Heart left ventricle (tissue), 16 donors: ENCODE results near the gene TRABD2A. TPM values are rescaled to one million over a fixed set of nuclear protein-coding genes. Genes with fewer than 3 reads are reported as not detected.
A peak's percentile ranks its signal among the peaks of the same experiment; 100 is the strongest.

ENCODE experiments used
- ATAC-seq, 4 donors: fragments of 200-7000 bp; cut with Tn5 transposase; one replicate each; pipeline ENCODE4 v1.9.1; 2020 to 2022; ENCODE audit warnings: moderate library complexity in 4 of 4, mild to moderate bottlenecking in 3 of 4, moderate number of reproducible peaks in 1 of 4
- DNase-seq, 5 donors: peaks; one replicate each; pipeline ENCODE4 v3.0.0-alpha.2; 2020
- H3K27ac ChIP-seq, 12 donors: fragments of 200-600 bp; sonication (generic) in 4 of 12; one replicate each; pipeline versions ENCODE4 v1.5.0 to v1.8.0; 2016 to 2022; ENCODE audit warnings: mild to moderate bottlenecking in 2 of 12
- H3K27me3 ChIP-seq, 9 donors: fragments of 200-600 bp; sonication (generic) in 2 of 9; one replicate each; pipeline versions ENCODE4 v1.5.1 to v1.8.0; 2016 to 2022; ENCODE audit warnings: mild to moderate bottlenecking in 3 of 9
- H3K36me3 ChIP-seq, 9 donors: fragments of 200-600 bp; sonication (generic) in 2 of 9; one replicate each; pipeline versions ENCODE4 v1.5.0 to v1.8.0; 2018 to 2022; ENCODE audit warnings: mild to moderate bottlenecking in 2 of 9
- H3K4me1 ChIP-seq, 12 donors: fragments of 200-600 bp; sonication (generic) in 4 of 12; one replicate each; pipeline versions ENCODE4 v1.5.0 to v1.8.0; 2016 to 2022; ENCODE audit warnings: mild to moderate bottlenecking in 3 of 12
- H3K4me3 ChIP-seq, 12 donors: fragments of 200-600 bp; sonication (generic) in 4 of 12; one replicate each; pipeline versions ENCODE4 v1.5.0 to v1.8.0; 2017 to 2022; ENCODE audit warnings: mild to moderate bottlenecking in 9 of 12, moderate library complexity in 4 of 12
- H3K9me3 ChIP-seq, 12 donors: fragments of 200-600 bp; sonication (generic) in 4 of 12; one replicate each; pipeline versions ENCODE4 v1.5.0 to v1.8.0; 2016 to 2022; ENCODE audit warnings: mild to moderate bottlenecking in 1 of 12
- POLR2A ChIP-seq, 2 donors: fragments of 450-650 bp; IDR thresholded peaks; one replicate each; pipeline ENCODE4 v1.6.1; 2017; ENCODE audit warnings: antibody characterized with exemption in 2 of 2, mild to moderate bottlenecking in 2 of 2, moderate library complexity in 2 of 2
- WGBS, 4 donors: extraction: QIAGEN DNeasy Blood & Tissue Kit in 2 of 4; methylation state at CpG; one replicate each; pipeline versions ENCODE4 v1.1.5 to v1.1.7; 2013 to 2018; 5-methylcytosine and 5-hydroxymethylcytosine counted together
- intact Hi-C, 10 donors: fragments of 100-400 bp; cut with DNase I; formaldehyde crosslinking; loops; one replicate each; pipeline versions ENCODE4 v1.11.1 to v1.14.2; 2022
- polyA plus RNA-seq, 2 donors: library from polyadenylated mRNA; stranded (reverse); fragments of 200-250 nt; gene quantifications; one replicate each; pipeline ENCODE4 v1.2.3, GENCODE V29; 2013
- total RNA-seq, 9 donors: library from RNA; depleted of rRNA in 2 of 9; stranded (reverse); fragments of >200 nt in 2 of 9; fragmentation: NEBNext Ultra II Directional in 3 of 9; extraction: Animal tissue kit (Norgen Biotek cat#: 25700) in 3 of 9; gene quantifications; one replicate each; pipeline versions ENCODE4 v1.1.0 to v1.2.4, GENCODE V29; 2016 to 2023
- TF ChIP-seq, protein P1 (sequence below), 12 donors: fragments of 200-600 bp; sonication (generic) in 4 of 12; IDR thresholded peaks; one replicate each; pipeline versions ENCODE4 v1.5.0 to v1.8.0; 2018 to 2022; ENCODE audit warnings: antibody characterized with exemption in 12 of 12, mild to moderate bottlenecking in 5 of 12
- donor health status: ischemic (EF 13 %, LVEDD 7.1; RV severe dilation, severe dysfunction).
- donor health status: healthy with polysubstance abuse.
- donor health status: DM: no; HTN: yes; CAD: no.
- donor health status: DM: no; HTN: no; CAD: no.
- donor health status: ischemic (EF 25% LVEDD 6.9; RV normal size, moderate dysfunction).
- donor health status: ischemic (EF 25% LVEDD 5.7; RV mildly dilated, moderate dysfunction).
- donor health status: healthy.
- donor health status: DM: yes; HTN: yes; CAD: no.
- donor health status: ischemic (EF 35%, LVEDD 5.7; RV mildly dilated, moderate dysfunction).
- donor health status: nonischemic (EF 11% LVEDD 7.7; RV severe dilation, severe dysfunction).
- donor health status: DM: yes; HTN: yes; CAD: no.
- donor health status: PGD.
- donor health status: ischemic (EF 29% LVEDD 5.4; RV normal size, mild dysfunction).
- donor health status: nonischemic (EF 23%, LVEDD 6.1; RV moderate dilation, normal function).

TRABD2A gene
- total and polyA plus RNA-seq, 11 donors, result 0.42 to 3.9 (median 0.97) TPM; not detected in 1

DNA sequence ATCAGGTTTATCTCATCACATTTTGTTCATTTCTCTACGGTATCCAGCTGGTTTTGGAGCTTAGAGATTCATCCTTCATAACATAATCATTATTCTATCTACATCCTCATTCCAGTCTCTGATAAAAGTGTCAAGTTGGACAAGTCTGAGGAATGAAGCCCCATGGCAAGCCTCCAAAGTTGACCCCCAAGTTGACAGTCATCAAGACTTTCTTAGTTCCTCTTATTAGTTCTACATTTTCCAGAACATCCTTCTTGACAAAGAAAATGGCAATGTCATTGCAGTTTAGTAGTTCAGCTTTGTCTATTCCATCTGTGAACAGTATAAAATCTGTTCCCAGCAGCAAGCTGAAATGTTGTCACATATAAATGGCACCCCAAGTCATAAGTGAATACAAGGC, 20.1 kb upstream of the TRABD2A start:
- WGBS, 4 donors, result 86 to 91% (median 88%) methylated on average over 1 of the region's 1 CpG

DNA sequence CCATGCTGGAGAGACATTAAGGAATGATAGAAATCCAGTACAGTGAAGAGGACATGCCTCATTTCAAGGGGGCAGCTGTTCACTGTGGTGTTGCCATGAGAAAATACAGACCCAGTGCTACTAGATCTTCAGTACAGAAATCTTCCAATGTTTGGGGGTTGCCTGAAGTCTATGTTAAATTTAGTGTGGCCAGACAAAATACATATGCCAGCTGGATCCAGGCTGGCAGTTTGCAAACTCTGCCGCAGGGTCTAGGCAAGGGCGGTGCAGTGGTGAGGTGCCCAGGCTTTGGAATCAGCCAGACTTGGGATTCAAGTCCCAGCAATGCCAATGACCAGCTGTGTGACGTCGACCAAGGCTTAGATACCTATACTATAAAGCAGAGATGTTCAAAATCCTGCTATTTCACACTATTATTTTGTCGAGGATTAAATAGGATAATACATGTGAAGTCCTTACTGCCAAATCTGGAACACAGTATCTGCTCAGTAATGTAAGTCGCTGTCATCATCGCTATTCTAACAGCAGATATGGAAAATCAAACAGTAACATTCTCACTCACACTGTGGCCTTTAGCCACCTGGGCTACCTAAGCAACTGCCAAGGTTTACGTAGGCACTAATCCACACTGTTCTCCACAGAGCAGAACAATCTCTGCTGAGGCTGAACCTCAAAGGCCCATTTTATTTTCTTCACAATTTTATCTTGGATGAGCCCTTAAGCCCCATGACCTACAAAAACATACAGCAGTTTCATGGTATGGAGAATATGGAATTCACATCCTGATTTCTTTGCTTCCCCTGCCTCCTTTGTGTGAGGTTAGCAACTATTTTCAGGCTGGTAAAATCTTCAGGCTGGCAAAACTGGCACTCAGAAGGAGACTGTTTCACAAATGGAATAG, 18.7 kb upstream of the TRABD2A start:
- intact Hi-C loops, result no loop called here
- H3K4me1 ChIP-seq, result peaks cover 0 to 68% (median 18%) of the 10 kb centered on the region in 12 donors
- ATAC-seq (no peak), DNase-seq (no peak)
- H3K9me3 ChIP-seq, result no peaks in the 10 kb centered on the region
- H3K4me3 ChIP-seq, result no peak overlapping the region
- no peak for TF ChIP-seq POLR2A (IDR thresholded peaks at IDR 0.05)
- TF ChIP-seq, protein P1, sequence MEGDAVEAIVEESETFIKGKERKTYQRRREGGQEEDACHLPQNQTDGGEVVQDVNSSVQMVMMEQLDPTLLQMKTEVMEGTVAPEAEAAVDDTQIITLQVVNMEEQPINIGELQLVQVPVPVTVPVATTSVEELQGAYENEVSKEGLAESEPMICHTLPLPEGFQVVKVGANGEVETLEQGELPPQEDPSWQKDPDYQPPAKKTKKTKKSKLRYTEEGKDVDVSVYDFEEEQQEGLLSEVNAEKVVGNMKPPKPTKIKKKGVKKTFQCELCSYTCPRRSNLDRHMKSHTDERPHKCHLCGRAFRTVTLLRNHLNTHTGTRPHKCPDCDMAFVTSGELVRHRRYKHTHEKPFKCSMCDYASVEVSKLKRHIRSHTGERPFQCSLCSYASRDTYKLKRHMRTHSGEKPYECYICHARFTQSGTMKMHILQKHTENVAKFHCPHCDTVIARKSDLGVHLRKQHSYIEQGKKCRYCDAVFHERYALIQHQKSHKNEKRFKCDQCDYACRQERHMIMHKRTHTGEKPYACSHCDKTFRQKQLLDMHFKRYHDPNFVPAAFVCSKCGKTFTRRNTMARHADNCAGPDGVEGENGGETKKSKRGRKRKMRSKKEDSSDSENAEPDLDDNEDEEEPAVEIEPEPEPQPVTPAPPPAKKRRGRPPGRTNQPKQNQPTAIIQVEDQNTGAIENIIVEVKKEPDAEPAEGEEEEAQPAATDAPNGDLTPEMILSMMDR (IDR thresholded peaks at IDR 0.05), result no peak
- WGBS, 4 donors, result 84 to 90% (median 88%) methylated on average over 8 of the region's 8 CpGs
- no peaks in the 10 kb centered on the region for H3K27me3 ChIP-seq
- no peaks in the 10 kb centered on the region for H3K36me3 ChIP-seq
- H3K27ac ChIP-seq, result peak overlapping the region in 2 of 12 donors; percentile 53 to 88

More for the DNA sequence above, 20.1 kb upstream of the TRABD2A start:
- H3K4me3 ChIP-seq, result no peak overlapping the region
- DNase-seq, result peak in 1 of 5 donors; percentile 50
- no peaks in the 10 kb centered on the region for H3K36me3 ChIP-seq
- no peak for TF ChIP-seq POLR2A (IDR thresholded peaks at IDR 0.05)
- TF ChIP-seq, protein P1 (IDR thresholded peaks at IDR 0.05), result no peak
- intact Hi-C loops, result no loop called here
- no peaks in the 10 kb centered on the region for H3K27me3 ChIP-seq
- peaks cover 0 to 55% (median 10%) of the 10 kb centered on the region in 12 donors for H3K4me1 ChIP-seq
- H3K9me3 ChIP-seq, result no peaks in the 10 kb centered on the region
- H3K27ac ChIP-seq, result peak overlapping the region in 1 of 12 donors; percentile 7
- ATAC-seq, result no peak

DNA sequence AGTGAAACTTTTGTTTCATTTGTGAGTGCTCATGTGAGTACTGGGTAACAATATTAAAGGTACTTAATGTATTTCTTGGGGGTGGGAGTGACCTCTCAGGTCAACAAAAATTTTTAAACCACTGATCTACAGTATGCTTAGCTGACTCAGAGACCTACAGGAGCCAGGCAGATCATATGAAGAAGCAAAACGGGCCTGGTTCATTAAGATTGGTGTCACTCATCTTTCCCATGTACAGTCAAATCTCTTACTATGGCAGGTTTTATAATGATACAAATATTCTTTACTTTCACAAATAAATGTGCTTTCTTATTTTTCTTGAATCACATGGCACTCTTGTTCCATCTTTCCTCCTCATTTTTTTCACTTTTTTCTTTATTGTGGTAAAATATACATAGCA, 16.9 kb upstream of the TRABD2A start:
- Histone ChIP-seq H3K4me3 (no peak overlapping the region), H3K9me3 (no peaks in the 10 kb centered on the region), H3K4me1 (peaks cover 0 to 64% (median 17%) of the 10 kb centered on the region in 12 donors), H3K27me3 (no peaks in the 10 kb centered on the region), H3K27ac (peak overlapping the region in 7 of 12 donors; percentile 16 to 88 (median 34)), H3K36me3 (no peaks in the 10 kb centered on the region)
- TF ChIP-seq, protein P1 (IDR thresholded peaks at IDR 0.05), result no peak
- TF ChIP-seq POLR2A (IDR thresholded peaks at IDR 0.05), result no peak
- DNase-seq, result no peak
- intact Hi-C loops, result no loop called here
- no peak for ATAC-seq
- WGBS, 4 donors, result 83 to 92% (median 88%) methylated on average over 1 of the region's 1 CpG

DNA sequence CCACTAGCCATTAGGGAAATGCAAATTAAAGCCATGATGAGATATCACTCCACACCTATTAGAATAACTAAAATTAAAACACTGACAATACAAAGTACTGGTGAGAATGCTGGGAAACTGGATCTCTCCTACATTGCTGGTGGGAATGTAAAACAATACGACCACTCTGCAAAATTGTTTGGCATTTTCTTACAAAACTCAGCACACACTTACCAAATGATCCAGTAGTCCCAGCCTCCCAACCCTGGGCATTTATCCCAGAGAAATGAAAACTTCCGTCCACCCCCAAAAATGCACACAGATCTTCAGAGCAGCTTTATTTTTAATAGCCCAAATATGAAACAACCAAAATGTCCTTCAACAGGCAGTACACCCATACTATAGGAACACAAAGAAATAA, 15.7 kb upstream of the TRABD2A start:
- no peaks in the 10 kb centered on the region for H3K9me3 ChIP-seq
- no peaks in the 10 kb centered on the region for H3K27me3 ChIP-seq
- no peak for ATAC-seq
- H3K4me1 ChIP-seq, result peaks cover 0 to 67% (median 17%) of the 10 kb centered on the region in 12 donors
- no peak for DNase-seq
- no peaks in the 10 kb centered on the region for H3K36me3 ChIP-seq
- WGBS, 4 donors, result 81 to 89% (median 86%) methylated on average over 2 of the region's 2 CpGs
- intact Hi-C loops, result no loop called here
- TF ChIP-seq, protein P1 (IDR thresholded peaks at IDR 0.05), result no peak
- no peak for TF ChIP-seq POLR2A (IDR thresholded peaks at IDR 0.05)
- H3K27ac ChIP-seq, result peak overlapping the region in 1 of 12 donors; percentile 88
- no peak overlapping the region for H3K4me3 ChIP-seq
